ENCODE data around the gene SORCS2.

SORCS2 gene

GRCh38 chr4:7306021-7306965 is 114.0 kb downstream of the SORCS2 start:
- DNase-seq (ENCODE audit: low spot score), result no peak

DNA sequence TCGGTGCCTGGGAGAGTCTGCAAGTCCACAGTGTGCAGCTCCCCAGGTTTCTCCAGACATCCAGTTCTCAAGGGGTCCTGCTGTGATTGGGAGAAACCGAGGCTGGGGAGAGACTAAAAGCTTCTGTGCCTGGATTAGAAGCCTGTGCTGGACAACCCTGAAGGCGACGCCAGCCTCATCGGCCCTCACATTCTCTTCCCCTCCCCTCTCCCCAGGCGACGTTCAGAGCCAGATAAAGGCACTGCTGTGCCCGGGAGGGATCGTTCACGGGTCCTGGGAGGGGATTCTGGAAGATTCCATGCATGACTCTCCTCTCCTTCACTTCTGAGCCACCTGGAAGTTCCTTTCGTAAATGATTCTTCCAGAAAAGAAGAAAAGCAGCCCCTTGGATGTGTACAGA is 114.6 kb downstream of the SORCS2 start:
- DNase-seq (ENCODE audit: low spot score), result no peak

DNA sequence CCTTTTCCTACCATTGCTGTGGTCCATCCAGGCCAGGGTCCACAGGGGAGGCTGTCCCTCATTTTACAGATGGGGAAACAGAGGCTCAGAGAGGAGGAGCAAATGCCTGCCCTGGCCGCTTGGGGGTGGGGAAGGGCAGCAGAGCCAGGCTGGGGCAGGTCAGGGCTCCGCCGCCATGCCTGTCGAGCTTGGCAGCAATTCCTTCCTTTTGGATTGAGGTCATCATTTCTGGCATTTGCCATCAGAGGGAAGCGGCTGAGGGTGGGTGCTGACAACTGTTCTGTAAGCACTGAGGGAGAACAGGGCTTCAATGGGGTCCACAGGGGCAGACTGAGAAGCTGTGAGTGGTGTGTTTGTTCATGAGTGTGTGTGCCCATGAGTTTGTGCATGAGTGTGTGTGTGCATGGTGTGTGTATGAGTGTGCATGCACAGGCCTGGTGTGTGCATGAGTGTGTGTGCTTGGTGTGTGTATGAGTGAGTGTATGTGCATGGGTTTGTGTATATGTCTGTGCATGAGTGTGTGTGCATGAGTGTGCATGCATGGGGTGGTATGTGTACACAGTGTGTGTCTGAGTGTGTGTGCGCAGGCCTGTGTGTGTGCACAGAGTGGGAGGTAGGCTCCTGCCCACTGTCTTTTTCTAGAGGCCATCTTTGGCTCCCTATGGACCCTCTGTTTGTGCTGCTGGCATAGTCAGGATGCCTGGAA is 115.2 kb downstream of the SORCS2 start:
- no peak for DNase-seq (ENCODE audit: low spot score)

- DNase-seq (ENCODE audit: low spot score), result no peak
Measured at GRCh38 chr4:7309181-7309580, 116.8 kb downstream of the SORCS2 start.

DNA sequence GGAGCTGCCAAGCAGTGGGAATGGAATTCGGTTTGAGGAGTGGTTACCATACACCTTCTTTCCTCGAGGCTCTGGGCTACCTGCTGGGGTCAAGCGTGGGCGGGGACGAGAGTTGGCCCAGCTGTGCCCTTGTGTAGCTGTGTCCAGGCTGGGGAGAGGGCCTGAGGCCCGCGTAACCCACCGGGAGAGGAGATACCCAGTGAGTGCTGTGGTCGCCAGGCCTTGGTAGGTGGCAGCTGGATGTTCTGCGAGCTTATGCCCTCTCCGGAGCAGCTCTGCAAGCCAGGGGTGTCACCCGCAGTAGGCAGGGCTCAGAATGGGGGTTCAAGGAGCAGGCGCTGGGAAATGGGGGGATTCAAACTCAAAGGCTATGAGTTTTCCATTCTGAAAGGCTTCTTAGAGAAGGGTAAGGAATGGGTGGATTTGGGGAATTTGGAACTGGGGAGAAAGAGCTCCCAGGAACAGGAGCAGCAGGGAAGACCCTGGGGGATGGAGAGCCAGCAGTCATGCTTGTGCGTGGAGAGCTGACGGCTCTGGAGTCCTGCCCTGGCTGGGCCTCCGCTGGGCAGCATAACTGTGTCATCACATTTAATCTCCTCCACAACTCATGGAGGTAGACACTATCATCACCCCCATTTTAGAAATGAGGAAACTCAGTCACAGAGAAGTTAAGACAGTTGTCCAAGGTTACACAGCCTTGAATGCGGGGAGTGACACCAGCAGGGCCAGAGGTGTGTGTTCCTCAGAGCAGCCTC is 117.5 kb downstream of the SORCS2 start:
- no peak for DNase-seq (ENCODE audit: low spot score)

- no peak for DNase-seq (ENCODE audit: low spot score)
Measured at GRCh38 chr4:7310451-7310850, 118.1 kb downstream of the SORCS2 start.

- DNase-seq (ENCODE audit: low spot score), result no peak
Measured at GRCh38 chr4:7311205-7311604, 118.9 kb downstream of the SORCS2 start.

DNA sequence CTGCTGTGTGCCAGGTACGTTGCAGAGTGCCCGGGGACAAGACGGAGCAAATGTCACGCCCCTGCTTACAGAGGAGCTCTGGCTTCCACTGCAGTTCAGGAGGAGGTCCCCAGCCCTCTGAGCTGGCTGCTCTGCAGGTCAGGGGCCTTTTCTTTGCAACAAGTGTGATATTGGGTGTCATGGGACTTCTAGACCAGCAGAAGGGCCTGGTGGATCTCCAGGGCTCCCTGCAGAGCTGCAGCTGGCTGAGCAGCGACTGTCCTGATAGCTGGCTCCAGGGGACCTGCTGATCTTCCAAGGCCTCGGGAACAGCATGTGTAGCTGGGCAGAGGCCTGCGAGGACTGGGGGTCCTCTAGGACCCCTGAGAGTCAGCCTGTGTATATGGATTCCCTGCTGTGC is 120.4 kb downstream of the SORCS2 start:
- DNase-seq (ENCODE audit: low spot score), result no peak

DNA sequence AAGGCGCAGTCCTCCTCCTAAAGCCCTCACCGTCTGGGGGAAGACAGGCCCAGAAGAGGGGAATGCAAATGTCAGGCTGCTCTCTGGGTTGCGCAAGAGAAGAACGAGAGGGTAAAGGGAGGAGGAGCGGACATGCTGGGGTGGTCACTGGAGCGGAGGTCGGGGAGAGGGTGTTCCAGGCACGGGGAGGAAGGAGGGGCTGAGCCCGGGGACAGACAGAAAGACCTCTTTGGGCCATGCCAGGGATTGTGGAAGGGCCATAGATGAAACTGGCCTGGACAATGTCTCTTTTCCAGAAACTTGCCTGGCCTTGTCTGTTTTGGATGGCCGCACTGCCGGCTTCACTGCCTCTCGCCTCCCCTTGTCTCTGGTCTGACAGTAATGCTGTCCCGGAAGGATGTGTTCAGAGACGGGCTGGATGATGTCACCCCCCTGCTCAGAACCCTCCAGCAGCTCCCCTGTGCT is 121.0 kb downstream of the SORCS2 start:
- DNase-seq (ENCODE audit: low spot score), result peak; percentile 87

DNA sequence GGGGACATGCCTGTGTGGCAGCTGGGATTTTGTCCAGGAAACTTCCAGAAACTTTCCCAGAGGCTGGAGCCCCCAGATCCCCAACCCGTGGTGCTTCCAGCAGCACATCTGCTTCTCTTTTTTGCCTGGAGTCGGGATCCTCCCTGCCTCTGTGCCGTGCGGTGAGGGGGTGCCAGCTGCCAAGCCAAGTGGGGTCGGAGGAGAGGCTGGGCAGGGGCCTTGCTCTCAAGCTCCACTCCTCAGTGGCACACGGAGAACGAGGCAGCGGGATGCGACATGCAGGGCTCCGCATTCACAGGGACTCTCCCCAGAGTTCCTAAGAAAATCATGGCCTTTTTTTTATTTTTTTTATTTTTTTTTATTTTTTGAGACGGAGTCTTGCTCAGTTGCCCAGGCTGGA is 121.7 kb downstream of the SORCS2 start:
- DNase-seq (ENCODE audit: low spot score), result no peak

DNA sequence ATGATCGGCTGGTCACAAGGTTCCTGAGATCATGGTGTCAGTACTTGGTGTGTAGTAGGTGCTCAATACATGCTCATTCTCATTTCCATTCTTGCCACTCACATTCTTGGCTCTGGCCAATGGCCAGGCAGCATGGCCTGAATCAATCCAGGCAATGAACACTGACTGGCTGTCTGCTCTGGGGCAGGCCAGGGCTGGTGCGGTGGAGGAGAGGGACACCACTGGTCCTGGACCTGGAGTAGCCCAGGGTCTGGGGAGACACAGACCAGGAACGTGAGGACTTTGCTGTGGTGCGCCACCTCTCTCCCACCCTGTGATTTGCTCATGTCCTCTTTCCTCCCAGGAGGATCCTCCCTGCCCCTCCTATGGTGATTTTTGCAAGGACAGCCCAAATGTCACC is 122.9 kb downstream of the SORCS2 start:
- no peak for DNase-seq (ENCODE audit: low spot score)

- no peak for DNase-seq (ENCODE audit: low spot score)
Measured at GRCh38 chr4:7315935-7316334, 123.6 kb downstream of the SORCS2 start.

GRCh38 chr4:7319024-7319423 is 126.7 kb downstream of the SORCS2 start:
- no peak for DNase-seq (ENCODE audit: low spot score)

GRCh38 chr4:7320206-7320797 is 128.0 kb downstream of the SORCS2 start:
- no peak for DNase-seq (ENCODE audit: low spot score)

- DNase-seq (ENCODE audit: low spot score), result peak; percentile 83
Measured at GRCh38 chr4:7322166-7322991, 130.0 kb downstream of the SORCS2 start.

DNA sequence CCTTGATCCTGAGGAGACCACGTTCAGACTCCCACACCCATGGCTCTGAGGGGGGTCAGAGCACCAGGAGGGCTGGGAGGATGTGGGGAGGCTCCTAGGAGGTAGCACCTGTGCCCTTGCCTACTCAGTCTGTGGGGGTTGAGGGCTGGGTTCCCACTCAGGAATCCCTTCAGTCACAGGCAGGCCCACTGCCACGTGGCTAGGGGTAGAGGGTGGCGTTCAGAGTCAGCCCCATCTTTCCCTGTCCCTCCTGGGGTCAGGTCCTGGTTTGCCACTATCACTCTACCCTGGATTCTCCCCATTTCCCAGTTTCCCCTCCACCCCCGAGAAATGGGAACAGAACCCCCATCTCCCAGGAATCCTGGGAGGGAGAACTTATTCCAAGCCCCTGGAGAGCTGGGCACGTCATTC is 131.1 kb downstream of the SORCS2 start:
- no peak for DNase-seq (ENCODE audit: low spot score)

- no peak for DNase-seq (ENCODE audit: low spot score)
Measured at GRCh38 chr4:7323872-7324650, 131.7 kb downstream of the SORCS2 start.

GRCh38 chr4:7324651-7325121 is 132.3 kb downstream of the SORCS2 start:
- no peak for DNase-seq (ENCODE audit: low spot score)

GRCh38 chr4:7325541-7325940 is 133.2 kb downstream of the SORCS2 start:
- DNase-seq (ENCODE audit: low spot score), result no peak

DNA sequence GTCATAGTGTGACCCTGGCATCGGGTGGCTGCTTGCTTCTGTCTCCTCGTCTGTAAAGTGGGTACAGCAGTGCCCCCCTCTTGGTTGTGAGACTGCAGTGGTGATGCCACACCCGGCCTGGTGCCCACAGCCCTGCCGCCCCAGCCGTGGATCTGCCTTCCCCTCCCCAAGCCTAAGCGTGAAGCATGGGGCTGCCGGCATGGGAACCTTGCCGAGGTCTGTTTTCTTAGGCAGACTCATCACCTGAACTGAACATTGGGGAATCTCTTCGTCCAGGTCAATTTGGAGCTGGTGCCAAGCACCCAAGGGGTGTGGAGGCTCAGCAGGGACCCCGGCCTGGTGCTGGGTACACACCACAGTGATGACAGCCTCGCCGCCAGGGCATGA is 134.0 kb downstream of the SORCS2 start:
- DNase-seq (ENCODE audit: low spot score), result no peak
